GM11168 (cell line): Measurements from ENCODE around the gene CERS4.
"Not testable (repeated sequence)": the region's sequence is repeated elsewhere in the genome, so short reads cannot be mapped to it uniquely, and the experiment has no call there.

Experiments
- in situ Hi-C: fragments of 300-500 bp; cut with MboI; formaldehyde crosslinking; loops from one replicate; pipeline ENCODE4 v1.12.0; 2022; ENCODE audit warnings: low sequenced_read_pairs; ENCODE audit not compliant: unreplicated experiment

Gene CERS4

DNA sequence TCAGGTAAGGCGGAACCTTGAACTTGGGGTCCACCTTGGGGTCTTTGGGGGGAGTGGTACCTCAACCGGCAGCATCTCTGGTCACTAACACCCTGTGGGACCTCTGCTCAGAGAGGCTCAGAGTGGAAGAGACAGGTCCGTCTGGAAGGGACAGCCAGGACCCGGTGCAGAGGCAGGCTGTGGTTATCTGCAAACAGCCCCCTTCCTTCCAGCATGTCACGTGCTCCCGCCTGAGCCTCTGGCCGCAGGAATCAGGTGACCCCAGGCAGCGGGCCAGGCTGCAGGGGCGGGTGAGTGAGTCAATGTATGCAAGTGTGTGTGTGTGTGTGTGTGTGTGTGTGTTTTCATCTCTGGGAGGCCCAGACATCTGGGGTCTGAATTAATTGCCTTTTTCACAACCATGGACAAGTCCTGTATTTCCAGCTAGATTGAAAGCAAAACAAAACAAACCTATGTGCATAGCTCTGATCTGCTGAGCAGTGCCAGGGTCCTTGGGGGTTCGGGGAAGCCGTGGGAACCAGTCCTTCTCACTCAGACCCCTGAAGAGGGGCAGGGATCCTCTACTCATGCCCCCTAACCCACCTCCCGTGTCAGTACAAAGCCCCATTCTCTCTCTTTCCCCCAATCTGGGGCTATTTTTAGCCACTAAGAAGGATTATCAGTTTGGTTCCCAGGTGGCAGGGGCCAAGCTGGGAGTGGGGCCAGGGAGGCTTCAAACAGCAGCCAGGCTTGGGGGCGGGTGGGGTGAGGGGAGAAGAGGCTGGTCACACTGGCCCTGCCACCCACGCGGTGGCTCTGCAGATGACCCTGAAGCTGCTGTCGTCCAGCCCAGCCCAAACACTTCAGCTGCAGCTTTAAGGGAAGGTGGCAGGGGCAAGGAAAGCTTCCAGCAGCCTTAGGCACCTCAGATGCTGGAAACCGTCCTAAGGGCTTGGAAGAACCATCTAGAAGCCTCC lies 31.4 kb downstream of the CERS4 start:
- in situ Hi-C loops = no loop called here

DNA sequence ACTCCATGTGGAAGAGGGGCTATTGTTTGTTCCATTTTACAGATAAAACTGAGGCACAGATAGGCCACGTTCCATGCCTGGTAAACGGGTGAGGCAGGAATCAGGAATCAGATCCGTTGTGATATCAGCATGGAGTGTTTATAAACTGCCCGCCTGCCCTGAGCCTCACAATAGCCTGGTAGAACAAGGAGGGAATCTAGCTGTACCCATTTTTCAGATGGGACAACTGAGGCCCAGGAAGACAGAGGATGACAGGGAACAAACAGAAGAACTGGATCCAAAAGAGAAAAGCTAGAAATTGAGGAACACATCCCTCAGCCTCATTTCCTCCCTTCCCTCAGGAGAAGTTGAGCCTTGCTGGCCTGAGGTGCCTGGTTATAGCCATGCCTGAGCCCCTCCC lies 32.5 kb downstream of the CERS4 start:
- in situ Hi-C loops = no loop called here

DNA sequence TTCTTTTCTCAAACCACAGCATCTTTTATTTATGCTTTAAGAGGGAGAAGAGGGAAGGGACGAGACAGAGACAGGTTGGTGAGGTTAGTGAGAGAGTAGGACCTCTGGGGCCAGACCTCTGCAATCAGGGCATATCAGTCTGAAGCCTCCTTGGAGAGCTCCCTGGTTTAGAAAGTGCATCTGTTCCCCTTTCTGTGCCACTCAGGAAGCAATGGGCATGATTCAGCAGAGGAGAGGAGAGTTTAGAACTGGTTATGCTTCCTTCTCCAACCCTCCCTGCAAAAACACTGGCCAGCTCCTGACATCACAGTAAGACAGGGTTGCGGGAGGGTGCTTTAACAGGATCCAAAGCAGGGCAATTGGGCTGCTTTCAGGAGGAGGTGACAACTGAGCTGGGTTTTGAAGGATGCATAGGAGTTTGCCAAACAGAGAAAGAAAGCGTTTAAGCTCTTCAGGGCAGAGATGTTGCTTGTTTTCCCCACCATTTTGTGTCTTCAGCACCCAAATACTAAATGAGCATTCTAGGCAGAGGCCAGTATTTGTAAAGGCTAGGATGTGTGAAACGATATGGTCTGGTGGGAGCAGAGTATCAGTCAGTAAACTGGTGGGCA lies 33.1 kb downstream of the CERS4 start:
- in situ Hi-C loops = no loop called here

DNA sequence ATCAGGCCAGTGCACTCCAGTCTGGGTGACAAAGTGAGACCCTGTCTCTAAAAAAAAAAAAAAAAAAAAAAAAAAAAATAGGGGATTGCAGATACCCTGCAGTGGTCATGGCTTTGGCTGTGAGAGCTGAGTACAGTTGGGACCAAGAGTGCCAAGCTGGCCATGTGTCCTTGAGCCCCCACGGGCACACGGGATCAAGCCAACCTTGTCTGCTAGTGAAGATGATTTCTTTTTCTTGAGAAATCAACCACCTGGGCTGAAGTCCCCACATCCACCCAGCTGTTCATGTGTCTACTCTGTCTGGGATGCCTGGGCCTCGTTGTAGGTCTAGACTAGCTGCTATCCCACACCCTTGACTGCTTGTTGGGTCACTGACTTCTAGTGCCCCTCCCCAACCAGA lies 34.0 kb downstream of the CERS4 start:
- in situ Hi-C loops = no loop called here

DNA sequence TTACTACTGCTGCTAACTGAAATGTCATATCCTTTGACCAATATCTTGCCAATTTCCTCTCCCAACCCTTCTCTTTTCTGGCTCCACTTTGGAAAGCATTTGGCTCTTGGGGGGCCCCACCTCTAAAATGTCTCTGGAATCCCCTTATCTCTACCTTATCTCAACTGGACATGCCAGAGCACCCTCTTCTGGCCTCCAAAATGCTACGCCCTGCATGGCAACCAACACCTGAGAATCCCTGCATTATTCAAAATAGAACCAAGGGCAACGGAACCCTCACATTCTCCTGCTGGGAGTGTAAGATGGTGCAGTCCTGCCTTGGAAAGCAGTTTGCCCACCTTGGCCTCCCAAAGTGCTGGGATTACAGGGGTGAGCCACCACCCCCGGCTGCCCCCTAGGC lies 35.3 kb downstream of the CERS4 start:
- in situ Hi-C loops = no loop called here

DNA sequence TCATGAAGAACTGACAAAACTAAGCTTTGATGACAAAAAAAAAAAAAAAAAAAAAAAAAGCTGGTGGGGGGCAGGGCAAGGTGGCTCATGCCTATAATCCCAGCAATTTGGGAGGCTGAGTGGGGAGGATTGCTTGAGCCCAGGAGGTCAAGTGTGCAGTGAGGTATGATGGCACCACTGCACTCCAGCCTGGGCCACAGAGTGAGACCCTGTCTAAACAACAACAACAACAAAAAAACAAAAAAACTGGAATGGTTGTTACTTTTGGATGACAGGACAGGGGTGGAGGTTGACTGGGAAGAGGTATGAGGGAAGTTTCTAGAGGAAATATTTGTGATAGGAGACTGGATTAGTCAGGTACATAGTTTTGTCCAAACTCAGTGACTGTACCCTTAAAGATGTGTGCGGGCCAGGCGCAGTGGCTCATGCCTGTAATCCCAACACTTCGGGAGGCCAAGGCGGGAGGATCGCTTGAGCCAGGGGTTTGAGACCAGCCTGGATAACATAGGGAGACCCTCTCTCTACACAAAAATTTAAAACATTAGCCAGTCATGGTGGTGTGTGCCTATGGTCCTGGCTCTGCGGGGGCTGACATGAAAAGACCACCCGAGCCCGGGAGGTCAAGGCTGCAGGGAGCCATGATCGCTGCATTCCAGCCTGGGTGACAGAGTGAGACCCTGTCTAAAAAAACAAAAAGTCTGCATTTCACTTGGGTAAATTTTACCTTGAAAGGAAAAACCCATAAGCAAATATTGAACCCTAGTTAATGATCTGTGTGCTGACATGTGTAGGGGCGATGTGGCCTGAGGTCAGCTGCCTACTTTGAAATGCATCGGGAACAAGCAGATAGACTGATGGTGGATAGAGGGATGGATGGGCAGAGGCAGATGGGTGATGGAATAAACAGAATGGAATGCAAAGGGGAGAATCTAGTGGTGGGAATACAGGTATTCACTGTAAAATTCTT lies 37.0 kb downstream of the CERS4 start:
- in situ Hi-C loops = no loop called here

DNA sequence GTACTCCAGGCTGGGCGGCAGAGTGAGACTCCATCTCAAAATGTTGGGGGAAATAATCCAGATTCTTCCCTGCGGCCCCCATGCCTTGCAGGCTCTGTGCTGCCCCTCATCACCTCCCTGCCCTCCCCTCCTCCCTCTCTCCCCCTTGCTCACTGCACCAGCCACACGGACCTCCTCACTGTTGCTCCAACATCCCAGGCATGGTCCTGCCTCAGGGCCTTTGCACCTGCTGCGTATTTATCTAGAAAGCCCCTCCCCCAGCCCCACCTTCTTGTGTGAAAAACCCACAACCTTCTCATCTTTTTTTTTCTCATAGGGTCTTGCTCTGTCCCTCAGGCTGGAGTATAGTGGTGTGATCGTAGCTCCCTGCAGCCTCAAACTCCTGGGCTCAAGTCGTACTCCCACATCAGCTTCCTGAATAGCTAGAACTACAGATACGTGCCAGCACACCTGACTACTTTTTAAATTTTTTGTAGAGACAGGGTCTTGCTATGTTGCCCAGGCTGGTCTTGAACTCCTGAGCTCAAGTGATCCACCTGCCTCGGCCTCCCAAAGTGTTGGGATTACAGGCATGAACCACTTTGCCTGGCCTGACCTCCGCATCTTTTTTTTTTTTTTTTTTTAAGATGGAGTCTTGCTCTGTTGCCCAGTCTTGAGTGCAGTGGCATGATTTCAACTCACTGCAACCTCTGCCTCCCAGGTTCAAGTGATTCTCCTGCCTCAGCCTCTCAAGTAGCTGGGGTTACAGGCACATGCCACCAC lies 38.1 kb downstream of the CERS4 start:
- in situ Hi-C loops = not testable (repeated sequence)

DNA sequence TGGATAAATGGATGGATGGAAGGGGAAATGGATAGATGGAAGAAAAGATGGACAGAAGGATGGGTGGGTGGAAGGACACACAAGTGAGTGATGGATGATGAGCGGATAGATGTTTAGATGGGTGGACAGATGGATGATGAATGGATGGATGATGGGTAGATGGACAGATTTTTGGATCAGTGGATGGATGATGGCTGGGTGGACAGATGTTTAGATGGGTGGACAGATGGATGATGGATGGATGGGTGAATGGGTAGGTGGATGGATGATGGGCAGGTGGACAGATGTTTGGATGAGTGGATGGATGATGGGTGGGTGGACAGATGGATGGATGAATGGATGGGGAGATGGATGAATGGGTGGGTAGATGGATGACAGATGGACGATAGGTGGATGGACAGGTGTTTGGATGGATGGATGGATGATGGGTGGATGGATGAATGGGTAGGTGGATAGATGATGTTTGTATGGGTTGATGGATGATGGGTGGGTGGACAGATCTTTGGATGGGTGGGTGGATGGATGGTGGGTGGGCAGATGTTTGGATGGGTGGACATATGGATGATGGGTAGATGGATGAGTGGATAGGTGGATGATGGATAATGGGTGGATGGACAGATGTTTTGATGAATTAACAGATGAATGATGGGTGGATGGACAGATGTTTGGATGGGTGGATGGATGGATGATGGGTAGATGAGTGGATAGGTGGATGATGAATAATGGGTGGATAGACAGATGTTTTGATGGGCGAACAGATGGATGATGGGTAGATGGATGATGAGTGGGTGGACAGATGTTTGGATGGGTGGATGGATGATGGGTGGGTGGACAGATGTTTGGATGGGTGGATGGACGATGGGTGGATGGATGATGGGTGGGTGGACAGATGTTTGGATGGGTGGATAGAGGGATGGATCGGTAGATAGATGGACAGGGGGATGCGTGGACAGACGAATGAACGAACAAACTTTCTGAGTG lies 39.5 kb downstream of the CERS4 start:
- in situ Hi-C loops = no loop called here

DNA sequence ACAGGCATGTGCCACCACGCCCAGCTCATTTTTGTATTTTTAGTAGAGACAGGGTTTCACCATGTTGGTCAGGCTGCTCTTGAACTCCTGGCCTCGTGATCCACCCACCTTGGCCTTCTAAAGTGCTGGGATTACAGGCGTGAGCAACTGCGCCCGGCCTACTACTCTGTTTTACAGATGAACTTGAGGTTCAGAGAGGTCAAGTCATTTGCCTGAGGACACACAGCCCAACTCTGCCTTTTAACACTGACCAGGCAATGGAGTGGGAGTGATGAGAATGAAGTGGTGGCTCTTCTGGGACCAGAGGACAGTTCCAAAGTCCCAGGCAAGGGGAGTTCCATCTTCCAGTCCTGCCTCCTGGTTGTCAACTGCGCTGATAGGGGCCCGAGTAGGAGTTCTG lies 41.4 kb downstream of the CERS4 start:
- in situ Hi-C loops = loop anchor here (5.0 to 10.0 kb wide), 2 partner anchors 93 to 216 kb away; no protein-coding TSS in a partner anchor

DNA sequence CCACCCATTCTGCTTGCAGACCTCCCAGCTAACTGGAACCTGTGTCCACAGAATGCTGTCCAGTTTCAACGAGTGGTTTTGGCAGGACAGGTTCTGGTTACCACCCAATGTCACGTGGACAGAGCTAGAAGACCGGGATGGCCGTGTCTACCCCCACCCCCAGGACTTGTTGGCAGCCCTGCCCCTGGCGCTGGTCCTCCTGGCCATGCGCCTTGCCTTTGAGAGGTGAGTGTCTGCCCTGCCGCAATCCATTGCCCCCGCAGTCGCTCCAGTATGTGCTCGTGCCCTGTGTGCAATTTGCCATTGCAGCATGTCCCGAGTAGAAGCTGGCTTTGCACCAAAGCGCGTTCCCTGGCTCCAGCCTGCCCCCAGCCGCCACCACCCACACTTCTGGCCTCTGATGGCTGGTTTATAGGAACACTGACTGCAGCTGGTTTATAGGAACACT lies 41.9 kb downstream of the CERS4 start:
- in situ Hi-C loops = loop anchor here (5.0 to 10.0 kb wide), 2 partner anchors 94 to 216 kb away; no protein-coding TSS in a partner anchor

DNA sequence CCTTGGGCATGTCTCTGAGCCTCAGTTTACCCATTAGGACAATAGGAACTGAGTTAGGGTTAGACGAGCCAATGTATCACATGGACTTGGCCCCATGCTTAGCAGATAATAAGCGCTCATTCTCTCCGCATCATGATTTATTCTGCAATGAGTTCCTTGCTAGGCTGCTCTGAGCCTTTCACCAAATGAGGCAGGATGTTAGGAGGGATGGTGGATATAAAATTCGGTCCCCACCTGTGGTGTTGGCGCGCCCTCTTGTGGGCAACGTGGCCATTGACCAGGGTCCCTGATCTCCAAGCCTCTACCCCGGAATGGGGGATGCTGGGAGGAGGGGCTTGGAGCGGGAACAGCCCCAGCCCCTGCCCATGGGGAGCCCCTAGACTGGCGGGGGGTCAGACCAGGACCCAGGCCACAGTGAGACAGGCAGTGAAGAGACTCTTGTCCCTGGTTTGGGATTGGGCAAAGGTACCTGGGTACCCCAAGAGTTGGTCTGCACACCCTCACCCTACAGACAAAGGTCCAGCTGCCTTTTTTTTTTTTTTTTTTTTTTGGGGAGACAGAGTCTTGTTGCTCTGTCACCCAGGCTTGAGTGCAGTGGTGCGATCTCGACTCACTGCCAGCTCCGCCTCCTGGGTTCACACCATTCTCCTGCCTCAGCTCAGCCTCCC lies 43.9 kb downstream of the CERS4 start:
- in situ Hi-C loops = loop anchor here (5.0 to 10.0 kb wide), 2 partner anchors 96 to 218 kb away; no protein-coding TSS in a partner anchor

DNA sequence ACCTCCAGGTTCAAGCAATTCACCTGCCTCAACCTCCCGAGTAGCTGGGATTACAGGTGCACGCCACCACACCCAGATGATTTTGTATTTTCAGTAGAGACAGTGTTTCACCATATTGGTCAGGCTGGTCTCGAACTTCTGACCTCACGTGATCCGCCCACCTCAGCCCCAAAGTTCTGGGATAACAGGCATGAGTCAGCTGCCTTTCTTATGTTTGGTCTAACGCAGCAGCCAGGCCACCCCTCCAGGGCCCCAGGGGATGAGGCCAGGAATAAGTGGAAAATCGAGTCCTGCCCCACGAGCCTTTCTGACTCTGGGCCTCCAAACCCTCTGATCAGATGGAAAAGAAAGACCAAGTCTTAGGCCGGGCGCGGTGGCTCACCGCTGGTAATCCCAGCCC lies 44.5 kb downstream of the CERS4 start:
- in situ Hi-C loops = loop anchor here (5.0 to 10.0 kb wide), 2 partner anchors 96 to 219 kb away; no protein-coding TSS in a partner anchor

DNA sequence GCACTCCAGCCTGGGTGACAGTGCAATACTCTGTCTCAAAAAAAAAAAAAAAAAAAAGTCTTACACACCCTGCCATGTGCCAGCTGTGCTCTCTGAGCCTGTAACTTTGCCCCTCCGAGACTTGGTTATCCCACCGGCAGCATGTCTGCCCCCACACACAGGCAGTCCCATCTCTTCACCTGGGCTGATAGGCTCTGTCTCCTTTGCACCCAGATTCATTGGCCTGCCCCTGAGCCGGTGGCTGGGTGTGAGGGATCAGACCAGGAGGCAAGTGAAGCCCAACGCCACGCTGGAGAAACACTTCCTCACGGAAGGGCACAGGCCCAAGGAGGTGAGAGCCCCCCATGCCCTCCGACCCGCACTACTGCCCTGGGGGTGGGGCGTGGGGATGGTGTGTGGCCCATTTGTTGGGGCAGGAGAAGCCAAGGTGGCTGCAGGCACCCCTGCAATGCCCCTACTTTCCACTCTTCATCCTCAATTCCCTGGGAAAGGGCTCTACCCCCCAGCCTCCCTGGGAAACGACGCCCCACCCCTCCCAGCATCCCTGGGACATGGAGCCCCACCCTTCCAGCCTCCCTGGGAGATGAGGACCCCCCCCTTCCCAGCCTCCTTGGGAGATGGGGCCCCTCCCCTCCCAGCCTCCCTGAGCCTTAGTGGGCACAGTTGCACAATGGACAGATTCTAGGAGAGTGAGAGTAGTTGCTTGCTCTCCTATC lies 45.3 kb downstream of the CERS4 start:
- in situ Hi-C loops = loop anchor here (5.0 to 10.0 kb wide), 2 partner anchors 97 to 220 kb away; no protein-coding TSS in a partner anchor

DNA sequence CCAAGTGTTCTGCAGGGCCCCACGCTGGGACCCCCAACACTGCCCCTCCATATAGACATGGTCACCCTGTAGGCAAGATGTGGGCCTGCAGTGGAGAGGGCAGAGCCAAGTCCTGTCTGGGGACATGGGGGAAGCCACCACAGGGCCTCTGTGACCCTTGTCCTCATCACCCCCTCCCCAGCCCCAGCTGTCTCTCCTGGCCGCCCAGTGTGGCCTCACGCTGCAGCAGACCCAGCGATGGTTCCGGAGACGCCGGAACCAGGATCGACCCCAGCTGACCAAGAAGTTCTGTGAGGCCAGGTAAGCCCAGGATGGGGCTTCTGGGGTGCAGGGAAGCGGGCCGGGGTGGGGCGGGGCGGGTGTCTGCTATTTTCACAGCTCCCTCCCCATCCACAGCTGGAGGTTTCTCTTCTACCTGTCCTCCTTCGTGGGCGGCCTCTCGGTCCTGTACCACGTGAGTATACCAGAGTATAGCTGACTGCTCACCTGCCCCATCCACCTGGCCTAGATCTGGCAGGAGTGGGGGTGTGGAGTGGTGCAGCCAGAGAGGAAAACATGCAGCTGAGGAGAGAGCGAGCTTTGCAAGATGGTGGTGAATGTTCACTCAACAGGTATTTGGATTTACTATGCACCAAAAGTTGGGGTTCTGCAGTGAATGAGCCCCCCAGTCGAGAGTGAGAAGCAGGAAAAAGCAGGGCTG lies 46.4 kb downstream of the CERS4 start:
- in situ Hi-C loops = loop anchor here (10.0 kb wide), 1 partner anchor 221 kb away; no protein-coding TSS in a partner anchor

DNA sequence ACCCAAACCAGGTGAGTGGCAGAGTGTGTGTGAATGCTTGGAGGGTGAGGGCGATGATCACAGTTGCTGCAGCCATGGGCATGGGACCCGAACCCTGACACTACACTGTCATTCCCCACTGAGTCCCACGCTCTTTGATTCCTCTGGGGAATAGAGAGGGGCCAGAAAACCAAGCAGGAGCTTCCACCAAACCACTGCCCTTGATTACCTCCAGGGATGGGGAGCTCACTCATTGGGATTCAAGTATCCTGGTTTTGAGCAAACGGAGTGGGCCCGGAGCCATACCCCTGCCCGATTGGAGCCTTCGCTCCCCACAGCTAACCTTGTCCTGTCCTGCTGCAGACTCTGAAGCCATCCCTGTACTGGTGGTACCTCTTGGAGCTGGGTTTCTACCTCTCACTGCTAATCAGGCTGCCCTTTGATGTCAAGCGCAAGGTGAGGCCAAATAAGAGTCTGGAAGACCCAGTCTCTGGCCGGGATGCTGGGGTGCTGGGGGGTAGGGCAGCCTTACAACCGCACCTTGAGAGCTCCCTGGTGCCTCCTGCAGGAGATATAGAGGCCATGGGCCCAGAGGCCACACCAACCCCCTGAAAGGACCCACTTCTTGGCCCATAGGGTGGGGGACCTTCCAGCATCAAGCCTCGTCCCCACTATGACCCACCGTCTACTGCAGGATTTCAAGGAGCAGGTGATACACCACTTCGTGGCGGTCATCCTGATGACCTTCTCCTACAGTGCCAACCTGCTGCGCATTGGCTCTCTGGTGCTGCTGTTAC lies 47.3 kb downstream of the CERS4 start:
- in situ Hi-C loops = loop anchor here (10.0 kb wide), 1 partner anchor 222 kb away; no protein-coding TSS in a partner anchor
